ENCODE data around the gene C5orf63.
"Not testable (repeated sequence)": the region's sequence is repeated elsewhere in the genome, so short reads cannot be mapped to it uniquely, and the experiment has no call there.

The C5orf63 gene

GRCh38 chr5:127070243-127070642 is 3.1 kb downstream of the C5orf63 start:
- Histone ChIP-seq H3K27me3 (replicated peaks; ENCODE audit: control insufficient read depth, insufficient read depth, low read length) (no peaks in the 10 kb centered on the region), H3K36me3 (ENCODE audit: control insufficient read depth, insufficient read depth, low read length, severe bottlenecking) (no peaks in the 10 kb centered on the region), H3K9me3 (ENCODE audit: control insufficient read depth, low read length) (no peaks in the 10 kb centered on the region), H3K4me3 (ENCODE audit: low read length) (no peak overlapping the region), H3K9ac (ENCODE audit: low read length) (no peak overlapping the region), H3K4me1 (ENCODE audit: control insufficient read depth, insufficient read depth, low read length) (peaks cover 8% of the 10 kb centered on the region)
- no peak for DNase-seq (ENCODE audit: low read depth)

- no peak overlapping the region for H3K9ac ChIP-seq (ENCODE audit: low read length)
- no peak overlapping the region for H3K4me3 ChIP-seq (ENCODE audit: low read length)
- peak; percentile 34 for DNase-seq (ENCODE audit: low read depth)
These were observed 4.6 kb downstream of the C5orf63 start for GRCh38 chr5:127068493-127069214.

GRCh38 chr5:127066721-127067120 is 6.6 kb downstream of the C5orf63 start:
- Histone ChIP-seq H3K9ac (ENCODE audit: low read length) (no peak overlapping the region), H3K4me1 (ENCODE audit: control insufficient read depth, insufficient read depth, low read length) (peaks cover 3% of the 10 kb centered on the region), H3K4me3 (ENCODE audit: low read length) (no peak overlapping the region), H3K27me3 (replicated peaks; ENCODE audit: control insufficient read depth, insufficient read depth, low read length) (no peaks in the 10 kb centered on the region), H3K36me3 (ENCODE audit: control insufficient read depth, insufficient read depth, low read length, severe bottlenecking) (no peaks in the 10 kb centered on the region), H3K9me3 (ENCODE audit: control insufficient read depth, low read length) (no peaks in the 10 kb centered on the region)
- DNase-seq (ENCODE audit: low read depth): no peak

More at GRCh38 chr5:127068493-127069214, 4.6 kb downstream of the C5orf63 start:
- H3K36me3 ChIP-seq (ENCODE audit: control insufficient read depth, insufficient read depth, low read length, severe bottlenecking): no peaks in the 10 kb centered on the region
- H3K27me3 ChIP-seq (replicated peaks; ENCODE audit: control insufficient read depth, insufficient read depth, low read length): no peaks in the 10 kb centered on the region
- no peaks in the 10 kb centered on the region for H3K9me3 ChIP-seq (ENCODE audit: control insufficient read depth, low read length)
- peaks cover 8% of the 10 kb centered on the region for H3K4me1 ChIP-seq (ENCODE audit: control insufficient read depth, insufficient read depth, low read length)

GRCh38 chr5:127064253-127064840 is 9.0 kb downstream of the C5orf63 start:
- H3K9ac ChIP-seq (ENCODE audit: low read length): no peak overlapping the region
- H3K27me3 ChIP-seq (replicated peaks; ENCODE audit: control insufficient read depth, insufficient read depth, low read length): no peaks in the 10 kb centered on the region
- no peaks in the 10 kb centered on the region for H3K4me1 ChIP-seq (ENCODE audit: control insufficient read depth, insufficient read depth, low read length)
- DNase-seq (ENCODE audit: low read depth): no peak
- H3K9me3 ChIP-seq (ENCODE audit: control insufficient read depth, low read length): no peaks in the 10 kb centered on the region
- H3K36me3 ChIP-seq (ENCODE audit: control insufficient read depth, insufficient read depth, low read length, severe bottlenecking): no peaks in the 10 kb centered on the region
- H3K4me3 ChIP-seq (ENCODE audit: low read length): no peak overlapping the region

- Histone ChIP-seq H3K9me3 (ENCODE audit: control insufficient read depth, low read length) (no peaks in the 10 kb centered on the region), H3K4me1 (ENCODE audit: control insufficient read depth, insufficient read depth, low read length) (no peaks in the 10 kb centered on the region), H3K27me3 (replicated peaks; ENCODE audit: control insufficient read depth, insufficient read depth, low read length) (no peaks in the 10 kb centered on the region), H3K9ac (ENCODE audit: low read length) (no peak overlapping the region), H3K4me3 (ENCODE audit: low read length) (no peak overlapping the region), H3K36me3 (ENCODE audit: control insufficient read depth, insufficient read depth, low read length, severe bottlenecking) (no peaks in the 10 kb centered on the region)
- no peak for DNase-seq (ENCODE audit: low read depth)
These were observed 9.9 kb downstream of the C5orf63 start for GRCh38 chr5:127063257-127063913.

GRCh38 chr5:127061956-127062355 is 11.3 kb downstream of the C5orf63 start:
- no peak overlapping the region for H3K4me3 ChIP-seq (ENCODE audit: low read length)
- H3K9ac ChIP-seq (ENCODE audit: low read length): no peak overlapping the region
- no peaks in the 10 kb centered on the region for H3K36me3 ChIP-seq (ENCODE audit: control insufficient read depth, insufficient read depth, low read length, severe bottlenecking)
- H3K27me3 ChIP-seq (replicated peaks; ENCODE audit: control insufficient read depth, insufficient read depth, low read length): no peaks in the 10 kb centered on the region
- H3K4me1 ChIP-seq (ENCODE audit: control insufficient read depth, insufficient read depth, low read length): no peaks in the 10 kb centered on the region
- H3K9me3 ChIP-seq (ENCODE audit: control insufficient read depth, low read length): no peaks in the 10 kb centered on the region
- no peak for DNase-seq (ENCODE audit: low read depth)

- Histone ChIP-seq H3K36me3 (ENCODE audit: control insufficient read depth, insufficient read depth, low read length, severe bottlenecking) (no peaks in the 10 kb centered on the region), H3K27me3 (replicated peaks; ENCODE audit: control insufficient read depth, insufficient read depth, low read length) (no peaks in the 10 kb centered on the region), H3K9me3 (ENCODE audit: control insufficient read depth, low read length) (no peaks in the 10 kb centered on the region), H3K4me3 (ENCODE audit: low read length) (no peak overlapping the region), H3K9ac (ENCODE audit: low read length) (no peak overlapping the region), H3K4me1 (ENCODE audit: control insufficient read depth, insufficient read depth, low read length) (no peaks in the 10 kb centered on the region)
- no peak for DNase-seq (ENCODE audit: low read depth)
These were observed 11.8 kb downstream of the C5orf63 start for GRCh38 chr5:127061537-127061936.

GRCh38 chr5:127060470-127060985 is 12.8 kb downstream of the C5orf63 start:
- DNase-seq (ENCODE audit: low read depth): no peak
- no peaks in the 10 kb centered on the region for H3K27me3 ChIP-seq (replicated peaks; ENCODE audit: control insufficient read depth, insufficient read depth, low read length)
- no peaks in the 10 kb centered on the region for H3K4me1 ChIP-seq (ENCODE audit: control insufficient read depth, insufficient read depth, low read length)
- no peaks in the 10 kb centered on the region for H3K9me3 ChIP-seq (ENCODE audit: control insufficient read depth, low read length)
- no peak overlapping the region for H3K9ac ChIP-seq (ENCODE audit: low read length)
- H3K4me3 ChIP-seq (ENCODE audit: low read length): no peak overlapping the region
- no peaks in the 10 kb centered on the region for H3K36me3 ChIP-seq (ENCODE audit: control insufficient read depth, insufficient read depth, low read length, severe bottlenecking)

- H3K36me3 ChIP-seq (ENCODE audit: control insufficient read depth, insufficient read depth, low read length, severe bottlenecking): no peaks in the 10 kb centered on the region
These were observed 16.4 kb downstream of the C5orf63 start for GRCh38 chr5:127056896-127057295.

GRCh38 chr5:127055880-127056653 is 17.2 kb downstream of the C5orf63 start:
- Histone ChIP-seq H3K9me3 (ENCODE audit: control insufficient read depth, low read length) (no peaks in the 10 kb centered on the region), H3K36me3 (ENCODE audit: control insufficient read depth, insufficient read depth, low read length, severe bottlenecking) (no peaks in the 10 kb centered on the region), H3K4me3 (ENCODE audit: low read length) (no peak overlapping the region), H3K27me3 (replicated peaks; ENCODE audit: control insufficient read depth, insufficient read depth, low read length) (no peaks in the 10 kb centered on the region), H3K4me1 (ENCODE audit: control insufficient read depth, insufficient read depth, low read length) (no peaks in the 10 kb centered on the region), H3K9ac (ENCODE audit: low read length) (no peak overlapping the region)
- DNase-seq (ENCODE audit: low read depth): no peak

More at GRCh38 chr5:127056896-127057295, 16.4 kb downstream of the C5orf63 start:
- DNase-seq (ENCODE audit: low read depth): no peak
- H3K9me3 ChIP-seq (ENCODE audit: control insufficient read depth, low read length): no peaks in the 10 kb centered on the region
- no peaks in the 10 kb centered on the region for H3K27me3 ChIP-seq (replicated peaks; ENCODE audit: control insufficient read depth, insufficient read depth, low read length)
- H3K4me3 ChIP-seq (ENCODE audit: low read length): no peak overlapping the region
- H3K9ac ChIP-seq (ENCODE audit: low read length): no peak overlapping the region
- H3K4me1 ChIP-seq (ENCODE audit: control insufficient read depth, insufficient read depth, low read length): no peaks in the 10 kb centered on the region

- not testable (repeated sequence) for H3K27me3 ChIP-seq (replicated peaks; ENCODE audit: control insufficient read depth, insufficient read depth, low read length); H3K4me1 ChIP-seq (ENCODE audit: control insufficient read depth, insufficient read depth, low read length); H3K9ac ChIP-seq (ENCODE audit: low read length); H3K4me3 ChIP-seq (ENCODE audit: low read length); H3K36me3 ChIP-seq (ENCODE audit: control insufficient read depth, insufficient read depth, low read length, severe bottlenecking); H3K9me3 ChIP-seq (ENCODE audit: control insufficient read depth, low read length); DNase-seq (ENCODE audit: low read depth)
These were observed 19.8 kb downstream of the C5orf63 start for GRCh38 chr5:127053551-127053950.
